ENCODE data around the gene DSCAM.

Gene DSCAM

GRCh38 chr21:40652436-40652835, 194.5 kb downstream of the DSCAM start:
- DNase-seq, result no peak

GRCh38 chr21:40647706-40648105, 199.3 kb downstream of the DSCAM start:
- no peak for DNase-seq

- DNase-seq, result no peak
Measured at GRCh38 chr21:40646651-40647050, 200.3 kb downstream of the DSCAM start.

GRCh38 chr21:40641042-40641441, 205.9 kb downstream of the DSCAM start:
- DNase-seq, result no peak

GRCh38 chr21:40640266-40640789, 206.6 kb downstream of the DSCAM start:
- no peak for DNase-seq

GRCh38 chr21:40639616-40640194, 207.3 kb downstream of the DSCAM start:
- no peak for DNase-seq

- no peak for DNase-seq
Measured at GRCh38 chr21:40638466-40639251, 208.3 kb downstream of the DSCAM start.

GRCh38 chr21:40636026-40636425, 210.9 kb downstream of the DSCAM start:
- DNase-seq, result no peak

GRCh38 chr21:40635391-40635790, 211.6 kb downstream of the DSCAM start:
- no peak for DNase-seq

- no peak for DNase-seq
Measured at GRCh38 chr21:40634141-40634540, 212.8 kb downstream of the DSCAM start.

- no peak for DNase-seq
Measured at GRCh38 chr21:40633048-40633447, 213.9 kb downstream of the DSCAM start.

- DNase-seq, result peak; percentile 33
Measured at GRCh38 chr21:40631211-40631610, 215.7 kb downstream of the DSCAM start.

- DNase-seq, result no peak
Measured at GRCh38 chr21:40625991-40626390, 221.0 kb downstream of the DSCAM start.

- no peak for DNase-seq
Measured at GRCh38 chr21:40623528-40623927, 223.4 kb downstream of the DSCAM start.

- peak; percentile 62 for DNase-seq
Measured at GRCh38 chr21:40622531-40622930, 224.4 kb downstream of the DSCAM start.

- DNase-seq, result no peak
Measured at GRCh38 chr21:40620386-40621145, 226.4 kb downstream of the DSCAM start.

- DNase-seq, result peak; percentile 63
Measured at GRCh38 chr21:40618191-40618973, 228.6 kb downstream of the DSCAM start.

- DNase-seq, result no peak
Measured at GRCh38 chr21:40616377-40616704, 230.6 kb downstream of the DSCAM start.

- no peak for DNase-seq
Measured at GRCh38 chr21:40615505-40616376, 231.2 kb downstream of the DSCAM start.

GRCh38 chr21:40613546-40614030, 233.4 kb downstream of the DSCAM start:
- DNase-seq, result no peak

GRCh38 chr21:40610345-40610744, 236.6 kb downstream of the DSCAM start:
- no peak for DNase-seq

GRCh38 chr21:40606341-40606740, 240.6 kb downstream of the DSCAM start:
- no peak for DNase-seq

All from RPMI8226 (cell line).